ENCODE results near the gene KRT81.
"Not testable (repeated sequence)": the region's sequence is repeated elsewhere in the genome, so short reads cannot be mapped to it uniquely, and the experiment has no call there.

KRT81 gene

GRCh38 chr12:52301721-52302120 lies 10.4 kb upstream of the KRT81 start:
- not testable (repeated sequence) for H3K27me3 ChIP-seq (ENCODE audit: insufficient read depth, low read length); H3K27ac ChIP-seq (ENCODE audit: low read depth, low read length); H3K36me3 ChIP-seq (ENCODE audit: control insufficient read depth in 1 of 2, insufficient read depth in 2 of 2, low read length in 2 of 2); H3K79me2 ChIP-seq (ENCODE audit: control insufficient read depth, insufficient read depth, low read length, poor library complexity); H3K9me3 ChIP-seq (ENCODE audit: insufficient read depth, low read depth, low read length); H3K14ac ChIP-seq (ENCODE audit: low read length); H3K23ac ChIP-seq (ENCODE audit: low read length); DNase-seq; H3K4me2 ChIP-seq (ENCODE audit: low read length); H3K4me3 ChIP-seq (ENCODE audit: low read depth, low read length); H2AFZ ChIP-seq (ENCODE audit: insufficient read depth, low read length, poor library complexity); H3K4ac ChIP-seq (ENCODE audit: low read depth, low read length); H2BK5ac ChIP-seq (ENCODE audit: low read depth, low read length, poor library complexity); H2BK120ac ChIP-seq (ENCODE audit: insufficient read depth, low read length, poor library complexity); H2AK5ac ChIP-seq (ENCODE audit: low read length); H3K4me1 ChIP-seq (ENCODE audit: control insufficient read depth in 1 of 2, insufficient read depth in 2 of 2, low read length in 2 of 2); H4K91ac ChIP-seq (ENCODE audit: low read depth, low read length); H4K12ac ChIP-seq (ENCODE audit: low read depth, low read length); H2BK12ac ChIP-seq (ENCODE audit: low read length); H3K9ac ChIP-seq (ENCODE audit: low read length); H4K8ac ChIP-seq (ENCODE audit: low read depth, low read length); H3K18ac ChIP-seq (ENCODE audit: low read length); H3K79me1 ChIP-seq (ENCODE audit: low read length)
- WGBS (ENCODE audit: extremely low coverage, insufficient coverage, insufficient read length) = no CpG with 5 or more reads among the region's 31 CpGs

GRCh38 chr12:52300796-52301691 lies 9.7 kb upstream of the KRT81 start:
- Histone ChIP-seq H3K4me1 (ENCODE audit: control insufficient read depth in 1 of 2, insufficient read depth in 2 of 2, low read length in 2 of 2) (no peaks in the 10 kb centered on the region), H3K4me2 (ENCODE audit: low read length) (no peak overlapping the region), H4K12ac (ENCODE audit: low read depth, low read length) (no peak overlapping the region), H2AFZ (ENCODE audit: insufficient read depth, low read length, poor library complexity) (no peak overlapping the region), H4K91ac (ENCODE audit: low read depth, low read length) (no peak overlapping the region), H3K9ac (ENCODE audit: low read length) (no peak overlapping the region), H2BK120ac (ENCODE audit: insufficient read depth, low read length, poor library complexity) (no peak overlapping the region), H3K79me2 (ENCODE audit: control insufficient read depth, insufficient read depth, low read length, poor library complexity) (no peaks in the 10 kb centered on the region), H3K36me3 (ENCODE audit: control insufficient read depth in 1 of 2, insufficient read depth in 2 of 2, low read length in 2 of 2) (no peaks in the 10 kb centered on the region), H2BK5ac (ENCODE audit: low read depth, low read length, poor library complexity) (no peak overlapping the region), H3K27me3 (ENCODE audit: insufficient read depth, low read length) (no peaks in the 10 kb centered on the region), H2BK12ac (ENCODE audit: low read length) (no peak overlapping the region), H3K9me3 (ENCODE audit: insufficient read depth, low read depth, low read length) (peaks cover 3% of the 10 kb centered on the region), H3K79me1 (ENCODE audit: low read length) (no peaks in the 10 kb centered on the region), H3K14ac (ENCODE audit: low read length) (no peak overlapping the region), H2AK5ac (ENCODE audit: low read length) (no peak overlapping the region), H3K4ac (ENCODE audit: low read depth, low read length) (no peak overlapping the region), H3K23ac (ENCODE audit: low read length) (no peak overlapping the region), H3K4me3 (ENCODE audit: low read depth, low read length) (no peak overlapping the region), H4K8ac (ENCODE audit: low read depth, low read length) (no peak overlapping the region), H3K27ac (ENCODE audit: low read depth, low read length) (no peak overlapping the region), H3K18ac (ENCODE audit: low read length) (no peak overlapping the region)
- no CpG with 5 or more reads among the region's 14 CpGs for WGBS (ENCODE audit: extremely low coverage, insufficient coverage, insufficient read length)
- DNase-seq = peak; percentile 25 to 42

- no peaks in the 10 kb centered on the region for H3K27me3 ChIP-seq (ENCODE audit: insufficient read depth, low read length)
- no peak overlapping the region for H3K18ac ChIP-seq (ENCODE audit: low read length)
- no peak overlapping the region for H3K9ac ChIP-seq (ENCODE audit: low read length)
- H3K27ac ChIP-seq (ENCODE audit: low read depth, low read length) = no peak overlapping the region
- H3K79me1 ChIP-seq (ENCODE audit: low read length) = no peaks in the 10 kb centered on the region
- H3K4me2 ChIP-seq (ENCODE audit: low read length) = no peak overlapping the region
- H3K9me3 ChIP-seq (ENCODE audit: insufficient read depth, low read depth, low read length) = peaks cover 3% of the 10 kb centered on the region
- no peak overlapping the region for H3K4me3 ChIP-seq (ENCODE audit: low read depth, low read length)
- H2BK120ac ChIP-seq (ENCODE audit: insufficient read depth, low read length, poor library complexity) = no peak overlapping the region
- H4K8ac ChIP-seq (ENCODE audit: low read depth, low read length) = no peak overlapping the region
- no peak overlapping the region for H4K91ac ChIP-seq (ENCODE audit: low read depth, low read length)
- no peak overlapping the region for H2AK5ac ChIP-seq (ENCODE audit: low read length)
- H4K12ac ChIP-seq (ENCODE audit: low read depth, low read length) = no peak overlapping the region
- H3K36me3 ChIP-seq (ENCODE audit: control insufficient read depth in 1 of 2, insufficient read depth in 2 of 2, low read length in 2 of 2) = no peaks in the 10 kb centered on the region
- H3K79me2 ChIP-seq (ENCODE audit: control insufficient read depth, insufficient read depth, low read length, poor library complexity) = no peaks in the 10 kb centered on the region
- H3K23ac ChIP-seq (ENCODE audit: low read length) = no peak overlapping the region
- no peaks in the 10 kb centered on the region for H3K4me1 ChIP-seq (ENCODE audit: control insufficient read depth in 1 of 2, insufficient read depth in 2 of 2, low read length in 2 of 2)
- no peak overlapping the region for H2AFZ ChIP-seq (ENCODE audit: insufficient read depth, low read length, poor library complexity)
- no peak overlapping the region for H3K4ac ChIP-seq (ENCODE audit: low read depth, low read length)
- no peak overlapping the region for H3K14ac ChIP-seq (ENCODE audit: low read length)
- DNase-seq = no peak
- no peak overlapping the region for H2BK5ac ChIP-seq (ENCODE audit: low read depth, low read length, poor library complexity)
- no CpG with 5 or more reads among the region's 4 CpGs for WGBS (ENCODE audit: extremely low coverage, insufficient coverage, insufficient read length)
- H2BK12ac ChIP-seq (ENCODE audit: low read length) = no peak overlapping the region
These were observed 7.4 kb upstream of the KRT81 start for GRCh38 chr12:52298677-52299190.

GRCh38 chr12:52296572-52297215 lies 5.4 kb upstream of the KRT81 start:
- no peaks in the 10 kb centered on the region for H3K79me1 ChIP-seq (ENCODE audit: low read length)
- H2AFZ ChIP-seq (ENCODE audit: insufficient read depth, low read length, poor library complexity) = no peak overlapping the region
- no peak overlapping the region for H3K14ac ChIP-seq (ENCODE audit: low read length)
- H3K4me2 ChIP-seq (ENCODE audit: low read length) = no peak overlapping the region
- H4K8ac ChIP-seq (ENCODE audit: low read depth, low read length) = no peak overlapping the region
- H4K12ac ChIP-seq (ENCODE audit: low read depth, low read length) = no peak overlapping the region
- no peaks in the 10 kb centered on the region for H3K27me3 ChIP-seq (ENCODE audit: insufficient read depth, low read length)
- H4K91ac ChIP-seq (ENCODE audit: low read depth, low read length) = no peak overlapping the region
- no peak overlapping the region for H3K9ac ChIP-seq (ENCODE audit: low read length)
- peaks cover 3% of the 10 kb centered on the region for H3K9me3 ChIP-seq (ENCODE audit: insufficient read depth, low read depth, low read length)
- H2BK120ac ChIP-seq (ENCODE audit: insufficient read depth, low read length, poor library complexity) = no peak overlapping the region
- no peaks in the 10 kb centered on the region for H3K36me3 ChIP-seq (ENCODE audit: control insufficient read depth in 1 of 2, insufficient read depth in 2 of 2, low read length in 2 of 2)
- H2BK5ac ChIP-seq (ENCODE audit: low read depth, low read length, poor library complexity) = no peak overlapping the region
- H3K4me3 ChIP-seq (ENCODE audit: low read depth, low read length) = no peak overlapping the region
- WGBS (ENCODE audit: extremely low coverage, insufficient coverage, insufficient read length) = no CpG with 5 or more reads among the region's 5 CpGs
- H3K23ac ChIP-seq (ENCODE audit: low read length) = no peak overlapping the region
- DNase-seq = no peak
- no peak overlapping the region for H3K4ac ChIP-seq (ENCODE audit: low read depth, low read length)
- H3K27ac ChIP-seq (ENCODE audit: low read depth, low read length) = no peak overlapping the region
- no peak overlapping the region for H3K18ac ChIP-seq (ENCODE audit: low read length)
- H3K4me1 ChIP-seq (ENCODE audit: control insufficient read depth in 1 of 2, insufficient read depth in 2 of 2, low read length in 2 of 2) = no peaks in the 10 kb centered on the region
- no peak overlapping the region for H2BK12ac ChIP-seq (ENCODE audit: low read length)
- H2AK5ac ChIP-seq (ENCODE audit: low read length) = no peak overlapping the region
- H3K79me2 ChIP-seq (ENCODE audit: control insufficient read depth, insufficient read depth, low read length, poor library complexity) = no peaks in the 10 kb centered on the region
